ENCODE data around the gene ATP2C2. TPM values are rescaled to one million over a fixed set of nuclear protein-coding genes. Genes with fewer than 3 reads are reported as not detected.
"Not testable (repeated sequence)": the region's sequence is repeated elsewhere in the genome, so short reads cannot be mapped to it uniquely, and the experiment has no call there.

Gene ATP2C2
- total RNA-seq, 1 experiment from 2014 or later = not detected

- no peak for DNase-seq (ENCODE audit: low spot score)
These were observed 28.6 kb upstream of the ATP2C2 start for GRCh38 chr16:84339766-84340165.

GRCh38 chr16:84340325-84341040, 27.9 kb upstream of the ATP2C2 start:
- DNase-seq (ENCODE audit: low spot score) = no peak

- no peak for DNase-seq (ENCODE audit: low spot score)
These were observed 26.6 kb upstream of the ATP2C2 start for GRCh38 chr16:84341528-84342295.

- not testable (repeated sequence) for DNase-seq (ENCODE audit: low spot score)
These were observed 24.5 kb upstream of the ATP2C2 start for GRCh38 chr16:84343800-84344199.

GRCh38 chr16:84344781-84345180, 23.6 kb upstream of the ATP2C2 start:
- DNase-seq (ENCODE audit: low spot score) = no peak

GRCh38 chr16:84347161-84347560, 21.2 kb upstream of the ATP2C2 start:
- no peak for DNase-seq (ENCODE audit: low spot score)

GRCh38 chr16:84348386-84348888, 19.9 kb upstream of the ATP2C2 start:
- DNase-seq (ENCODE audit: low spot score) = no peak

- DNase-seq (ENCODE audit: low spot score) = no peak
These were observed 18.3 kb upstream of the ATP2C2 start for GRCh38 chr16:84349862-84350684.

GRCh38 chr16:84350685-84351400, 17.5 kb upstream of the ATP2C2 start:
- no peak for DNase-seq (ENCODE audit: low spot score)

- DNase-seq (ENCODE audit: low spot score) = no peak
These were observed 16.7 kb upstream of the ATP2C2 start for GRCh38 chr16:84351630-84352029.

- DNase-seq (ENCODE audit: low spot score) = no peak
These were observed 14.0 kb upstream of the ATP2C2 start for GRCh38 chr16:84354306-84354705.

GRCh38 chr16:84355149-84355548, 13.2 kb upstream of the ATP2C2 start:
- no peak for DNase-seq (ENCODE audit: low spot score)

GRCh38 chr16:84356176-84356575, 12.2 kb upstream of the ATP2C2 start:
- no peak for DNase-seq (ENCODE audit: low spot score)

- peak; percentile 42 for DNase-seq (ENCODE audit: low spot score)
These were observed 11.7 kb upstream of the ATP2C2 start for GRCh38 chr16:84356591-84357116.

- peak; percentile 87 for DNase-seq (ENCODE audit: low spot score)
These were observed 11.1 kb upstream of the ATP2C2 start for GRCh38 chr16:84357191-84357651.

GRCh38 chr16:84358601-84359295, 9.6 kb upstream of the ATP2C2 start:
- no peak for DNase-seq (ENCODE audit: low spot score)

GRCh38 chr16:84359326-84359725, 9.0 kb upstream of the ATP2C2 start:
- no peak for DNase-seq (ENCODE audit: low spot score)

- peak; percentile 67 for DNase-seq (ENCODE audit: low spot score)
These were observed 8.2 kb upstream of the ATP2C2 start for GRCh38 chr16:84360170-84360569.

- no peak for DNase-seq (ENCODE audit: low spot score)
These were observed 7.6 kb upstream of the ATP2C2 start for GRCh38 chr16:84360748-84361147.

GRCh38 chr16:84361546-84361945, 6.8 kb upstream of the ATP2C2 start:
- no peak for DNase-seq (ENCODE audit: low spot score)

Data from H4 (cell line).